Esophagus (tissue), 2 donors: Measurements from ENCODE around the gene IFNGR1. TPM values are rescaled to one million over a fixed set of nuclear protein-coding genes. Genes with fewer than 3 reads are reported as not detected.

Experiments
- H3K27ac ChIP-seq, 2 donors: one replicate each; pipeline ENCODE4 v1.5.1; 2013; ENCODE audit warnings: low read depth in 2 of 2, mild to moderate bottlenecking in 2 of 2, inconsistent platforms in 1 of 2, low read length in 1 of 2, moderate library complexity in 1 of 2
- H3K27me3 ChIP-seq, 2 donors: one replicate each; pipeline ENCODE4 v1.6.1; 2013; ENCODE audit warnings: low read length in 2 of 2, control low read depth in 1 of 2, mild to moderate bottlenecking in 1 of 2; ENCODE audit not compliant: insufficient read depth in 2 of 2, control insufficient read depth in 1 of 2
- H3K36me3 ChIP-seq, 2 donors: one replicate each; pipeline ENCODE4 v1.6.1; 2013; ENCODE audit warnings: low read length in 1 of 2; ENCODE audit not compliant: control insufficient read depth in 2 of 2, insufficient read depth in 2 of 2
- H3K4me1 ChIP-seq, 2 donors: one replicate each; pipeline ENCODE4 v1.6.1; 2013; ENCODE audit warnings: low read length in 1 of 2; ENCODE audit not compliant: control insufficient read depth in 2 of 2, insufficient read depth in 2 of 2
- H3K4me3 ChIP-seq, 2 donors: one replicate each; pipeline ENCODE4 v1.5.1; 2013; ENCODE audit warnings: low read length in 2 of 2, mild to moderate bottlenecking in 2 of 2, low read depth in 1 of 2, moderate library complexity in 1 of 2
- H3K9me3 ChIP-seq, 2 donors: one replicate each; pipeline ENCODE4 v1.6.1; 2013; ENCODE audit warnings: mild to moderate bottlenecking in 2 of 2, low read depth in 1 of 2, low read length in 1 of 2, moderate library complexity in 1 of 2; ENCODE audit not compliant: control insufficient read depth in 2 of 2, insufficient read depth in 1 of 2
- WGBS, 2 donors: extraction: QIAGEN DNeasy Blood & Tissue Kit; methylation state at CpG; one replicate each; pipeline ENCODE4 v1.1.7; 2013; 5-methylcytosine and 5-hydroxymethylcytosine counted together
- polyA plus RNA-seq, 2 donors: library from polyadenylated mRNA; stranded (reverse); fragments of 200-250 nt; gene quantifications; one replicate each; pipeline ENCODE4 v1.2.3, GENCODE V29; 2013
- donor health status: healthy with polysubstance abuse.
- donor health status: Bipolar disorder and iron deficiency.

Gene IFNGR1
- polyA plus RNA-seq, 2 donors: 27.9 to 40.6 TPM

- Histone ChIP-seq H3K27ac (no peak overlapping the region), H3K9me3 (peaks cover 0 to 3% of the 10 kb centered on the region in 2 donors), H3K27me3 (peaks cover 0 to 2% of the 10 kb centered on the region in 2 donors), H3K36me3 (no peaks in the 10 kb centered on the region), H3K4me3 (no peak overlapping the region), H3K4me1 (no peaks in the 10 kb centered on the region)
- WGBS, 2 donors: 86 to 88% methylated on average over 5 of the region's 5 CpGs
These were observed 28.5 kb downstream of the IFNGR1 start for GRCh38 chr6:137190583-137191094.

DNA sequence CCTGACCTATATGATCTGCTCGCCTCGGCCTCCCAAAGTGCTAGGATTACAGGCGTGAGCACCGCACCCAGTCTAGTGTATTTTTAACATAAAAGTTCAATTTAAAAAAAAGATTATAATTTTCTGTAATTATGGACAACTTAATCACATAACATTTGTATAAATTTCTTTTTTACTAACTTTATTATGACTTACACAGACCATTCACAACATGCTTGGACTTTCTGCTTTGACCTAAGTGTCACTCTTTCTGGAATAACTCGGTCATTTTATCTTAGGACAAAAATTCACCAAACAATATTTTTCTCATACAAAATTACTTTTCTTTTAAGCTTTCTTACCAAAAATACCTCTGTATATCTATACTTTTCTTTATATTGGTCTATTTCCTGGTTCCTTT is 30.3 kb downstream of the IFNGR1 start:
- Histone ChIP-seq H3K9me3 (peaks cover 2 to 8% of the 10 kb centered on the region in 2 donors), H3K4me3 (no peak overlapping the region), H3K27me3 (peaks cover 0 to 2% of the 10 kb centered on the region in 2 donors), H3K27ac (no peak overlapping the region), H3K4me1 (no peaks in the 10 kb centered on the region), H3K36me3 (no peaks in the 10 kb centered on the region)
- WGBS, 2 donors: 91% methylated on average over 5 of the region's 5 CpGs

GRCh38 chr6:137185290-137185689 is 33.9 kb downstream of the IFNGR1 start:
- H3K27ac ChIP-seq: no peak overlapping the region
- no peaks in the 10 kb centered on the region for H3K36me3 ChIP-seq
- peaks cover 2 to 8% of the 10 kb centered on the region in 2 donors for H3K9me3 ChIP-seq
- H3K4me3 ChIP-seq: no peak overlapping the region
- 87 to 92% methylated on average over 3 of the region's 3 CpGs for WGBS, 2 donors
- no peaks in the 10 kb centered on the region for H3K4me1 ChIP-seq
- peaks cover 0 to 2% of the 10 kb centered on the region in 2 donors for H3K27me3 ChIP-seq

GRCh38 chr6:137182654-137183073 is 36.5 kb downstream of the IFNGR1 start:
- Histone ChIP-seq H3K4me1 (no peaks in the 10 kb centered on the region), H3K27ac (no peak overlapping the region), H3K9me3 (peaks cover 2 to 8% of the 10 kb centered on the region in 2 donors), H3K27me3 (peaks cover 0 to 2% of the 10 kb centered on the region in 2 donors), H3K4me3 (no peak overlapping the region), H3K36me3 (peaks cover 0 to 2% of the 10 kb centered on the region in 2 donors)

DNA sequence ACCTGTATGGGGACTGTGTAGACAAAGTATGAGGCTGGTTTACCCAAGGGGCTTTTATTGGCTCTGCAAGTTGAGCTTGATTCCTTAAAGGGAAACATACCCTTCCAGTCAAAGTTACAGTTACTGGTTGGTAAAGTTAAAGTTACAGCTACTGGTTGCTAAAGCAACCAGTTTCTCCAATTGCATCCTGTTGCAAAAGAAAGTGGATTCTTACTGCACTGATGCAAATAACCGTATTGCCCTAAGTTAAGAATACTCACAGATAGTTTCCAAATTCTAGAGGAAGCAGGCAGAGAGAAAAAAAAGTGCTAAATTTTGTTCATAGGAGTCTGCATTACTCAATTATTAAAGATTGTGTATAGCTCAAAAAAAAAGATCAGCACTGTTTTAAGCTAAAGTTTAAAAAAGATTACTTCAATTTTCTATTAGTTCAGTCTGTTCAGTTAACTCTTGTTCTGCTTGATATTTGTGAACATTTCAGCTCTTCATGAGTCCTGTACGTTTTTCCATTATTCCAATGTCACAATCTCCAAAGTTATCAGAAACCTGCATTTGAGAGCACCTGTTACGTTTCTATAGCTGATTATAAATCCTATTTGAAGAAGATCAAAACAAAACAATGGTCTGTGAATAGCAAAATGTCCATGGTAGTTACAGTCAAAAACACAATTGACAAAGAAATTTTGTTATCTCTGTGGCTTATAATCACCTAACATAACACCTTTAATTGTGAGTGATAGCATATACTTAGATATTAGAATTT is 37.1 kb downstream of the IFNGR1 start:
- Histone ChIP-seq H3K4me3 (no peak overlapping the region), H3K9me3 (peaks cover 2 to 8% of the 10 kb centered on the region in 2 donors), H3K27me3 (peaks cover 0 to 2% of the 10 kb centered on the region in 2 donors), H3K4me1 (no peaks in the 10 kb centered on the region), H3K27ac (no peak overlapping the region), H3K36me3 (peaks cover 0 to 2% of the 10 kb centered on the region in 2 donors)
- 85 to 86% methylated on average over 3 of the region's 3 CpGs for WGBS, 2 donors

DNA sequence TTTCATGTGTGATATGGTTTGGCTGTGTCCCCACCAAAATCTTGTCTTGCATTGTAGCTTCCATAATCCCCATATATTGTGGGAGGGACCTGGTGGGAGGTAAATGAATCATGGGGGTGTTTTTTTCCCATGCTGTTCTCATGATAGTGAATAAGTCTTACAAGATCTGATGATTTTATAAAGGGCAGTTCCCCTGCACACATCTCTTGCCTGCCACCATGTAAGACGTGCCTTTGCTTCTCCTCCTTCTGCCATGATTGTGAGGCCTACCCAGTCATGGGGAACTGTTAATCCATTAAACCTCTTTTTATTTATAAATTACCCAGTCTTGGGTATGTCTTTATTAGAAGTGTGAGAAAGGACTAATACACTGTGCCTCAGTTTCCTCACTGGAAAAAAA is 41.6 kb downstream of the IFNGR1 start:
- H3K36me3 ChIP-seq: peaks cover 0 to 2% of the 10 kb centered on the region in 2 donors
- H3K4me1 ChIP-seq: no peaks in the 10 kb centered on the region
- no peak overlapping the region for H3K4me3 ChIP-seq
- 88 to 91% methylated on average over 1 of the region's 1 CpG for WGBS, 2 donors
- no peak overlapping the region for H3K27ac ChIP-seq
- no peaks in the 10 kb centered on the region for H3K9me3 ChIP-seq
- H3K27me3 ChIP-seq: no peaks in the 10 kb centered on the region

DNA sequence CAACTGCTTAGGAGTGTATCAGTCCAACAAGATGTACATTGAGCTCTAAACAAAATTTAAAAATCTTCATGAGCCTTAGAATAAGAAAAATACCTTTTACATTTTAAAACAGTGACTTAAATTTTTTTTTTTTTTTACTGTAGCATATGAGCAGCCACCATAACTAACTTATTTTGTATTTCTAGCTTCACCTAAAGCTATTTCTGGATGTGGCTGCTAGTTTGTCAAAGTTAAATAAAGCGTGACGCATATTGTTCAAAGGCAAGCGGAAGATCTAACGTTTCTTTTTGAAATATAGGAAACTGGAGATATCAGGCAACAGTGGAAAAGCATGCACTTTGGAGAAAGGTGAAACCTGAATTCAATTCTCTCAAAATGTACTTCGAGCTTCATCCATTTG is 42.5 kb downstream of the IFNGR1 start:
- H3K4me3 ChIP-seq: no peak overlapping the region
- H3K9me3 ChIP-seq: no peaks in the 10 kb centered on the region
- no peaks in the 10 kb centered on the region for H3K4me1 ChIP-seq
- peaks cover 0 to 2% of the 10 kb centered on the region in 2 donors for H3K36me3 ChIP-seq
- WGBS, 2 donors: 63 to 67% methylated on average over 5 of the region's 5 CpGs
- H3K27ac ChIP-seq: no peak overlapping the region
- no peaks in the 10 kb centered on the region for H3K27me3 ChIP-seq

GRCh38 chr6:137175868-137176245 is 43.3 kb downstream of the IFNGR1 start:
- Histone ChIP-seq H3K36me3 (peaks cover 0 to 2% of the 10 kb centered on the region in 2 donors), H3K9me3 (no peaks in the 10 kb centered on the region), H3K27me3 (no peaks in the 10 kb centered on the region), H3K27ac (no peak overlapping the region), H3K4me3 (no peak overlapping the region), H3K4me1 (no peaks in the 10 kb centered on the region)
- WGBS, 2 donors: 84 to 92% methylated on average over 1 of the region's 1 CpG

- Histone ChIP-seq H3K36me3 (peaks cover 0 to 2% of the 10 kb centered on the region in 2 donors), H3K4me1 (no peaks in the 10 kb centered on the region), H3K27me3 (no peaks in the 10 kb centered on the region), H3K27ac (no peak overlapping the region), H3K4me3 (no peak overlapping the region), H3K9me3 (no peaks in the 10 kb centered on the region)
- WGBS, 2 donors: 60 to 68% methylated on average over 4 of the region's 4 CpGs
These were observed 43.9 kb downstream of the IFNGR1 start for GRCh38 chr6:137175157-137175867.
